Activated CD8-positive, alpha-beta memory T cell treated with anti-CD3 and anti-CD28 coated beads for 36 hours (primary cell): Measurements from ENCODE around the gene OR52N1. TPM values are rescaled to one million over a fixed set of nuclear protein-coding genes. Genes with fewer than 3 reads are reported as not detected.

Source experiments
- CTCF ChIA-PET: fragments of 350-600 bp; sonication (Branson Sonifier 250); formaldehyde crosslinking; loops from one replicate; lab custom pipeline; 2021; ENCODE audit warnings: antibody characterized with exemption; lab: Charles Lee
- POLR2A ChIA-PET: fragments of 350-600 bp; sonication (Branson Sonifier 250); formaldehyde crosslinking; loops from one replicate; lab custom pipeline; 2021; ENCODE audit warnings: antibody characterized with exemption; lab: Charles Lee
- total RNA-seq, 2 experiments: library from RNA; stranded (reverse); gene quantifications; one replicate each; pipeline ENCODE4 v1.2.3, GENCODE V29; 2021

The OR52N1 gene
- total RNA-seq: not detected

- ChIA-PET POLR2A (no interaction called here), CTCF (no interaction called here)
These were observed at the start of gene OR52N1 for GRCh38 chr11:5791165-5791564. TSS of gene OR52N1 (minus strand) at chr11:5791265. CDS start at chr11:5788816, 2,449 bp downstream.

DNA sequence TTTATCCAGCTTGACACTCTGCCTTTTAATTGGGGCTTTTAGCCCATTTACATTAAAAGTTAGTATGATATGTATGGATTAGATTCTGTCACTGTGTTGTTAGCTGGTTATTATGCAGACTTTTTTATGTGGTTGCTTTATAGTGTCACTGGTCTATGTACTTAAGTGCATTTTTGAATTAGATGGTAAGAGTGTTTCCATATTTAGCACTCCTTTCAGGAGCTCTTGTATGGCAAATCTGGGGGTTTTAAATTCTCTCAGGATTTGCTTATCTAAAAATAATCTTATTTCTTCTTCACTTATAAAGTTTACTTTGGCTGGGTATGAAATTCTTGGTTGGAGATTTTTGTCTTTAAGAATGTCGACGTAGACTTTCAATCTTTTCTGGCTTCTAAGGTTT is 46.6 kb upstream of the OR52N1 start:
- POLR2A ChIA-PET: no interaction called here
- CTCF ChIA-PET: interaction anchor here (0.6 kb wide), 1 partner anchor 10 kb away, joined by 3 read pairs; no protein-coding TSS in a partner anchor

DNA sequence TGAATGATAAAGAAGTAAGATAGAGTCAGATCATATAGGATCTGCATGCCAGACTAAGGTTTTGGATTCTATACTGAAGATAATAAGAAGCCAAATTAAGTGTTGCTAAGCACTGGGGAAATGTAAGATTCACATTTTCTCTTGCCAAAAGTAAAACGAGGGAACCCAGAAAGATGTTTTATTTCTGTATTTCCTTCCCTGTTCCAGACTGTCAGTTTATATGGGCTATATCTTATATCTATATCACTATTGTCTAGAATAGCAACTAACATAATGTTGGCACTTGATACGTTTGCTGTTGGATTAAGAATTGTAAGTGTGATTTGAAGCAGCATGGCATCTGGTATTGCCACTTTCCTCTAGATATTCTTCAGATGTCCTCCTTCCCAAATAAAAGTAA is 42.4 kb upstream of the OR52N1 start:
- CTCF ChIA-PET: no interaction called here
- POLR2A ChIA-PET: no interaction called here

DNA sequence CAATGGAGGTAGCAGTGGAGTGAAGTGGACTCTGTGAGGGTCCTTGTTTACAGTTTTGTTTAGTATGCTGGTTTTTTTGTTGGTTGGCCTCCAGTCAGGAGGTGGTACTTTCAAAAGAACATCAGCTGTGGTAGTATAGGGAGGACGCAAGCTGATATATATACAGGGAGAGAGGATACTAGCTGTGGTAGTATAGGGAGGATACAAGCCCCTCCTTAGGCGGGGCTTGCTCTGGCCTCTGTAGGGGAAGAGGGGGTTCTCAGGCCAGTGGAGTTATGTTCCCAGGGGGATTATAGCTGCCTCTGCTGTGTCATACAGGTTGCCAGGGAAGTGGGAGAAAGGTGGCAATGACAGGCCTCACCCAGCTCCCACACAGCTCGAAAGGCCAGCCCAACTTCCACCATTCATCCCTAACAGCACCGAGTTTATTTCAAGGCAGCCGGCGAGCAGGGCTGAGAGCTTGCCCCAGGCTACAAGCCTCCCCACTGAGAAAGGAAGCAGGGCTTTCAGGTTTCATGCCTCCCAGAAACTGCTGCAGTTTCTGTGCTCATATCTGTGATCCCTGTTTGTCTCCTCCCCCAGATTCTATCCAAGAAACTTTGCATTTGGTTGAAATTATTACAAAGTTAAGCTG is 40.2 kb upstream of the OR52N1 start:
- POLR2A ChIA-PET: no interaction called here

DNA sequence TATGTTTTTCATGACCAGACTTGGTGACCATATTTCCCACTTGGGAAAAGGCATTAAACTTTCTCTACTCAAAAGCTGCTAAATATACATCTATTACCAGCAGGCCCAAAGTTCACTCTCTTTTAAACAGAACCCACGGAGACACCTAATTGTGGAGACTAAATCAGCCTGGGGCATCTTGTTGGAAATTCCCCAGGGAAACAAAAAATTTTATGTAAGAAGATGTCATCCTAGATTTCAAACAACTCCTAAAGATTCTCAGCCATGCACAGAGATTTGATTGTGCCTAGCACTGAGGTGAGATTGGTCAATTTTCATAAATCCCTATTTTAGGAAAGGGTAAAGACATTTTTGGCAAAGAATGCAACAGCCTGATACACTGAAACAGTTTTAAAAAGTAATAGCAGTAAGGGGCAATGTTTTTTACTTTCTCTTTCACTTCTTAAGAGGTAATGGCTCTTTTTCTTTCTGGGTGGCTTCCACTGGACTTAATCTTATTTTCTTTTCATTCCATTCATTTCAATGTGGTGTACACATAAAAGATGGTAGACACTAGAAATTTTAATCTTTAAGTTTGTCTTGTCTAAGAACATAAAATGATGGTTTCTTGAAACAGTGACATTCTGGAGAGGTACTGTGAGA is 27.3 kb upstream of the OR52N1 start:
- ChIA-PET POLR2A (no interaction called here), CTCF (no interaction called here)

More for the DNA sequence above, 40.2 kb upstream of the OR52N1 start:
- CTCF ChIA-PET: interaction anchor here (0.6 kb wide), 1 partner anchor 7 kb away, joined by 3 read pairs; no protein-coding TSS in a partner anchor

DNA sequence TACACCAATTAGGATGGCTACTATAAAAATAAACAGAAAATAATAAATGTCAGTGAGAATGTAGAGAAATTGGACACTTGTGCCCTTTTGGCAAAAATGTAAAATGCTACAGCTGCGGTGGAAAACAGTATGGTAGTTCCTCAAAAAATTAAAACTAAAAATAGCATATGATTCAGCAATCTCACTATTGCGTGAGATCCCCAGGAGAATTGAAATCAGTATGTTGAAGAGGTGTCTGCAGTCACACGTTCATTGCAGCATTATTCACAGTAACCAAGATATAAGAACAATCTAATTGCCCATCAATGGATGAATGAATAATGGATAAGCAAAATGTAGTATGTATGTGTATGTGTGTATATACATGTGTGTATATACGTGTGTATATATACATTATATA is 24.5 kb upstream of the OR52N1 start:
- CTCF ChIA-PET: no interaction called here
- POLR2A ChIA-PET: no interaction called here

- POLR2A ChIA-PET: no interaction called here
- CTCF ChIA-PET: interaction anchor here (1.2 to 1.5 kb wide), 2 partner anchors 210 to 334 kb away, joined by 4 to 8 read pairs; no protein-coding TSS in a partner anchor
These were observed 19.1 kb upstream of the OR52N1 start for GRCh38 chr11:5809905-5810795.

GRCh38 chr11:5809122-5809519 is 18.1 kb upstream of the OR52N1 start:
- ChIA-PET CTCF (interaction anchor here (1.2 to 1.5 kb wide), 2 partner anchors 209 to 333 kb away, joined by 4 to 8 read pairs; no protein-coding TSS in a partner anchor), POLR2A (no interaction called here)

- ChIA-PET CTCF (interaction anchor here (1.2 kb wide), 1 partner anchor 209 kb away, joined by 8 read pairs; no protein-coding TSS in a partner anchor), POLR2A (no interaction called here)
These were observed 17.5 kb upstream of the OR52N1 start, which contains the start of gene OR52N2 for GRCh38 chr11:5808500-5809121. TSS of gene OR52N2 (plus strand) at chr11:5808924. CDS start at chr11:5820336, 11,412 bp downstream.

DNA sequence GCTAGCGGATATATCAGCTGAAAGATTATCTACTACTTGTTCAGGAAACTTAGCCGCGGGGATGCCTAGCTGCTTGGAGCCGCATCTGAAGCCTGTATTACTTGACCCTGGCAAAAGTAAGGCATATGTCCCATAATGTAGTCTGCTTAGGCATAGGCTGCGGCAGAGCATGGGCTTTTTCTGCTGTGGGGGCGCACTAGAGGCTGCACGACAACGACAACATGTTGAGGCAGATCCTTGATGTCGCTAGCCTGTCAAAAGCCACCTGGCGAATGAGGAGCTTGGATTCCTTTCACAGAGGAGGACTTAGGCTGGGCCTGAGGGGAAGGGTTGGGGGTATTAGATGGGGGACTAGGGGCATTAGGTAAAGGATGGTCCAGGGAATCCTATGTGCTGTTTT is 16.5 kb upstream of the OR52N1 start:
- POLR2A ChIA-PET: interaction anchor here (0.5 kb wide), 1 partner anchor 148 kb away, joined by 5 read pairs; no protein-coding TSS in a partner anchor
- CTCF ChIA-PET: interaction anchor here (0.6 to 0.7 kb wide), 2 partner anchors 681 to 1171 kb away, joined by 3 to 4 read pairs; no protein-coding TSS in a partner anchor

- ChIA-PET CTCF (interaction anchor here (0.6 kb wide), 1 partner anchor 181 kb away, joined by 4 read pairs; no protein-coding TSS in a partner anchor), POLR2A (no interaction called here)
These were observed 12.9 kb upstream of the OR52N1 start for GRCh38 chr11:5803982-5804381.

- ChIA-PET CTCF (no interaction called here), POLR2A (no interaction called here)
These were observed 5.5 kb upstream of the OR52N1 start for GRCh38 chr11:5796541-5796940.

DNA sequence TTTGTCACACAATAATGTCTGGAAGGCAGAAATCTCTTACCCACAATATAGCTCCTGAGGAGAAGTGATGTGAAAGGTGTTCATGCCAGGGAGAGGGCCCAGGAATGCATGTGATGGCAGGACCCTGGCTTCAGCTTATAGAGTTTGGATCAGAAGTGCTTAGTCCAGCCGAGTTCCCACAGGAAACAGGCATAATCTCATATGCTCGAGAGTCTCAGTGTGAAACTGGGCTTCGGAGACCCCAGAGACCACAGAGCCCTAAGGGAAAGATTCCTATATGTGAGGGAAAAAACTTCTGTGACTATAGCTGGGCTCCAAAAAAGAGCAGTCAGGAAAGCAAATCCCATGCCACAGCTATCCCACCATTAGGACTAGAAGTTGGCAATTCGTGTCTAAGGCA is 7.8 kb downstream of the OR52N1 start, which contains the start of gene OR52N5:
Gene OR52N5, minus strand, starts transcription at position 101 of the 400 bp plus-strand sequence. CDS start 4,721 bp downstream, outside the sequence.
- POLR2A ChIA-PET: no interaction called here
- CTCF ChIA-PET: no interaction called here

- ChIA-PET POLR2A (no interaction called here), CTCF (no interaction called here)
These were observed 24.0 kb downstream of the OR52N1 start for GRCh38 chr11:5767056-5767455.

DNA sequence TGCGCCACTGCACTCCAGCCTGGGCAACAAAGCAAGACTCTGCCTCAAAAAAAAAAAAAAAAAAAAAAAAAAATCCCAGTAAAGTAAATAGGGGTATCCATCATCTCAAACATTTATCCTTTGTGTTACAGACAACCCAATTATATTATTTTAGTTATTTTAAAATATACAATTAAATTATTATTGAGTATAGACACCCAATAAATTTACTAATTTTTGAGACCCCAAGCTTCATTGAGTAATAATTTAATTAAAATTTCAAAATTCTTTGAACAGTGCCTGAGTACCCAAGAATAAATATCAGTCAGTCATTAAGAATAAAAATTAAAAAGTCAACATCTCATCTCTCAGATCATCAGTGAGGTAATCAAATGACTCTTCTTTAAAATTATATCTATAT is 37.1 kb downstream of the OR52N1 start, which contains the start of gene OR52N4:
Gene OR52N4, plus strand, starts transcription at position 301 of the 400 bp plus-strand sequence. CDS start 498 bp downstream, outside the sequence.
- CTCF ChIA-PET: interaction anchor here (0.7 kb wide), 1 partner anchor 12 kb away, joined by 4 read pairs; no protein-coding TSS in a partner anchor
- POLR2A ChIA-PET: interaction anchor here (0.7 kb wide), 1 partner anchor 636 kb away, joined by 4 read pairs; no protein-coding TSS in a partner anchor

DNA sequence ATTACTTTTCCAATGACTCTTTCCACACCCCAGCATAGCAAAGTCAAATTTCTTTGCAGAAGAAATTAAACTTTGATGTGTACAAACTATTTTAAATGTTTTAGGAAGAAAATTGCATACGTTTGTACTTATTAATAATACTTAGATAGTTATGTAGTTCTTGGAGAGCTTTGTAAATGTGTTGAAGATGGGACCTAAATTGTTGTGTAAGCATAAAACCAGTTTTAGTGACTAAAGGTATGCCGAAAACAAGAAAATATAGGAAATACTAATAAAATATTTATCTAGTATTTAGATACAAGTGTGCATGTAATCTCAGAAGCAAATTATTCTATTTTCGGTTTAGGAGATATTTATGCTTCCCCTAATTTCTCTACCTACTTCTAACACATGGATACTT is 41.2 kb downstream of the OR52N1 start:
- POLR2A ChIA-PET: no interaction called here
- CTCF ChIA-PET: no interaction called here

DNA sequence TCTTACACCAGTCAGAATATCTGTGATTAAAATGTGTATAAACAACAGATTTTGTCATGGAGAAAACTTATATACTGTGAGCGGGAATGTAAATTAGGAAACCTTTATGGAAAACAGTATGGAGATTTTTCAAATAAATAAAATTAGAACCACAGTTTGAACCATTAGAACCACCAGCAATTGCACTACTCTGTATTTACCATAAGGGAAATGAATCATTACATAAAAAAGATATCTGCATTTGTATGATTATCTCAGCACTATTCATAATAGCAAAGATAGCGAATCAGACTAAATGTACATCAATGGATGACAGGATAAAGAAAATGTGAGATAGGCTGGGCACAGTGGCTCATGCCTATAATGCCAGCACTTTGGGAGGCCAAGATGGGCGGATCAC is 44.5 kb downstream of the OR52N1 start:
- ChIA-PET POLR2A (no interaction called here), CTCF (no interaction called here)

GRCh38 chr11:5738431-5738830 is 52.6 kb downstream of the OR52N1 start:
- ChIA-PET CTCF (no interaction called here), POLR2A (no interaction called here)
